ENCODE measurements around the gene TUBB. TPM values are rescaled to one million over a fixed set of nuclear protein-coding genes. Genes with fewer than 3 reads are reported as not detected.

The TUBB gene
- total RNA-seq, 1 experiment from 2014 or later, result 886 TPM

DNA sequence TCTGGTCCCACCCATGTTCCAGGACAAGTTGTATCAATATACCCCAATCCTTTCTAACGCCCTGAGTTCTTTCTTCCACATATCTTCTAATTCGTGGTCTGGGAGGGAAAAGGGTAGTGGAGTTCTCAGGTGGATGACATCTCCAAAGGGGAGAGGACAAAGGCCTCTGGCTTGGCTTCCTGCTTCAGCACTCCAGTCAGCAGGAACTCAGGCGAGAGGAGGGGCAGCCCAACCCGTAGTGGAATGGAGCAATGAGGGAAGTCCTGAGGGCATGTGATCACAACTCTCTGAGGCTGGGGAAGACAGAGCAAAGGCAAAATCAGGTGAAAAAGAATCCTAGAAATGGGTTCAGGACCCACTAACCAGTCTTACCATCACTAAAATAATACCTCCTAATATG lies 19.8 kb upstream of the TUBB start:
- TF ChIP-seq ZFX (IDR thresholded peaks at IDR 0.05) (no peak), EGR1 (IDR thresholded peaks at IDR 0.05; ENCODE audit: low read depth) (no peak), SP1 (IDR thresholded peaks at IDR 0.05; ENCODE audit: low read depth) (no peak), FOSL1 (IDR thresholded peaks at IDR 0.05; ENCODE audit: low read depth) (no peak), POLR2AphosphoS5 (IDR thresholded peaks at IDR 0.05; ENCODE audit: low read depth, low read length) (no peak), SIN3A (IDR thresholded peaks at IDR 0.05; ENCODE audit: low read depth) (no peak)
- TF ChIP-seq, protein P1, sequence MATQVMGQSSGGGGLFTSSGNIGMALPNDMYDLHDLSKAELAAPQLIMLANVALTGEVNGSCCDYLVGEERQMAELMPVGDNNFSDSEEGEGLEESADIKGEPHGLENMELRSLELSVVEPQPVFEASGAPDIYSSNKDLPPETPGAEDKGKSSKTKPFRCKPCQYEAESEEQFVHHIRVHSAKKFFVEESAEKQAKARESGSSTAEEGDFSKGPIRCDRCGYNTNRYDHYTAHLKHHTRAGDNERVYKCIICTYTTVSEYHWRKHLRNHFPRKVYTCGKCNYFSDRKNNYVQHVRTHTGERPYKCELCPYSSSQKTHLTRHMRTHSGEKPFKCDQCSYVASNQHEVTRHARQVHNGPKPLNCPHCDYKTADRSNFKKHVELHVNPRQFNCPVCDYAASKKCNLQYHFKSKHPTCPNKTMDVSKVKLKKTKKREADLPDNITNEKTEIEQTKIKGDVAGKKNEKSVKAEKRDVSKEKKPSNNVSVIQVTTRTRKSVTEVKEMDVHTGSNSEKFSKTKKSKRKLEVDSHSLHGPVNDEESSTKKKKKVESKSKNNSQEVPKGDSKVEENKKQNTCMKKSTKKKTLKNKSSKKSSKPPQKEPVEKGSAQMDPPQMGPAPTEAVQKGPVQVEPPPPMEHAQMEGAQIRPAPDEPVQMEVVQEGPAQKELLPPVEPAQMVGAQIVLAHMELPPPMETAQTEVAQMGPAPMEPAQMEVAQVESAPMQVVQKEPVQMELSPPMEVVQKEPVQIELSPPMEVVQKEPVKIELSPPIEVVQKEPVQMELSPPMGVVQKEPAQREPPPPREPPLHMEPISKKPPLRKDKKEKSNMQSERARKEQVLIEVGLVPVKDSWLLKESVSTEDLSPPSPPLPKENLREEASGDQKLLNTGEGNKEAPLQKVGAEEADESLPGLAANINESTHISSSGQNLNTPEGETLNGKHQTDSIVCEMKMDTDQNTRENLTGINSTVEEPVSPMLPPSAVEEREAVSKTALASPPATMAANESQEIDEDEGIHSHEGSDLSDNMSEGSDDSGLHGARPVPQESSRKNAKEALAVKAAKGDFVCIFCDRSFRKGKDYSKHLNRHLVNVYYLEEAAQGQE (IDR thresholded peaks at IDR 0.05; ENCODE audit: low read depth), result no peak
- TF ChIP-seq, protein P2, sequence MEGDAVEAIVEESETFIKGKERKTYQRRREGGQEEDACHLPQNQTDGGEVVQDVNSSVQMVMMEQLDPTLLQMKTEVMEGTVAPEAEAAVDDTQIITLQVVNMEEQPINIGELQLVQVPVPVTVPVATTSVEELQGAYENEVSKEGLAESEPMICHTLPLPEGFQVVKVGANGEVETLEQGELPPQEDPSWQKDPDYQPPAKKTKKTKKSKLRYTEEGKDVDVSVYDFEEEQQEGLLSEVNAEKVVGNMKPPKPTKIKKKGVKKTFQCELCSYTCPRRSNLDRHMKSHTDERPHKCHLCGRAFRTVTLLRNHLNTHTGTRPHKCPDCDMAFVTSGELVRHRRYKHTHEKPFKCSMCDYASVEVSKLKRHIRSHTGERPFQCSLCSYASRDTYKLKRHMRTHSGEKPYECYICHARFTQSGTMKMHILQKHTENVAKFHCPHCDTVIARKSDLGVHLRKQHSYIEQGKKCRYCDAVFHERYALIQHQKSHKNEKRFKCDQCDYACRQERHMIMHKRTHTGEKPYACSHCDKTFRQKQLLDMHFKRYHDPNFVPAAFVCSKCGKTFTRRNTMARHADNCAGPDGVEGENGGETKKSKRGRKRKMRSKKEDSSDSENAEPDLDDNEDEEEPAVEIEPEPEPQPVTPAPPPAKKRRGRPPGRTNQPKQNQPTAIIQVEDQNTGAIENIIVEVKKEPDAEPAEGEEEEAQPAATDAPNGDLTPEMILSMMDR (IDR thresholded peaks at IDR 0.05 in 2 of 3, conservative IDR thresholded peaks at IDR 0.05 in 1 of 3; ENCODE audit: borderline replicate concordance in 1 of 3, insufficient read depth in 1 of 3, low read depth in 2 of 3, low read length in 2 of 3), result no peak
- ATAC-seq (no peak), DNase-seq (ENCODE audit: low read depth, low spot score) (no peak)
- Histone ChIP-seq H3K27me3 (ENCODE audit: insufficient read depth, low read length) (no peaks in the 10 kb centered on the region), H2AFZ (ENCODE audit: low read depth, low read length, poor library complexity, severe bottlenecking) (no peak overlapping the region), H3K36me3 (ENCODE audit: control insufficient read depth in 1 of 2, insufficient read depth in 2 of 2, low read length in 2 of 2) (peaks cover 7 to 18% of the 10 kb centered on the region in 2 experiments; a peak in 3 of 4 replicates), H3K4me1 (ENCODE audit: control insufficient read depth in 1 of 2, insufficient read depth in 2 of 2, low read length in 2 of 2) (peaks cover 8 to 11% of the 10 kb centered on the region in 2 experiments), H4K20me1 (ENCODE audit: insufficient read depth) (no peaks in the 10 kb centered on the region), H3K9me3 (ENCODE audit: control insufficient read depth in 1 of 2, insufficient read depth in 1 of 2, low read depth in 1 of 2, low read length in 2 of 2) (no peaks in the 10 kb centered on the region), H3K4me3 (replicated peaks in 1 of 2; ENCODE audit: low read depth in 1 of 2, low read length in 2 of 2) (no peak overlapping the region), H3K9ac (ENCODE audit: low read length) (no peak overlapping the region), H3K9me2 (ENCODE audit: insufficient read depth) (no peaks in the 10 kb centered on the region), H3K4me2 (ENCODE audit: low read length) (no peak overlapping the region), H3K27ac (ENCODE audit: low read depth, low read length) (no peak overlapping the region), H3K79me2 (ENCODE audit: insufficient read depth, low read length) (no peaks in the 10 kb centered on the region)
- ChIA-PET RAD21 (ENCODE audit: low non-redundant PET in 1 of 2, low total read pairs in 2 of 2, uncharacterized antibody in 2 of 2, unreplicated experiment in 2 of 2) (no interaction called here), CTCF (no interaction called here), POLR2A (no interaction called here)
- intact Hi-C loops (cut with micrococcal nuclease), result no loop called here
- no TSS peak for BruUV-seq (replicated peaks)

All from HCT116 (cell line).